SK-N-SH treated with all-trans-retinoic acid at 6 μM for 48 hours (cell line): Measurements from ENCODE around the gene ALS2CL.

Experiments
- ATAC-seq: fragments of 200-7000 bp; cut with Tn5 transposase; 3 replicates; pipeline ENCODE4 v1.9.1; 2020; ENCODE audit warnings: mild to moderate bottlenecking, moderate library complexity
- ARNTL ChIP-seq: fragments of 450-650 bp; formaldehyde crosslinking; IDR thresholded peaks from 2 replicates; pipeline ENCODE4 v1.5.0; 2020; ENCODE audit warnings: low read depth, mild to moderate bottlenecking, moderate library complexity, borderline replicate concordance
- BACH2 ChIP-seq: fragments of 250-450 bp; sonication (Bioruptor Pico); IDR thresholded peaks from 2 replicates; pipeline ENCODE4 v1.9.0; 2021; ENCODE audit warnings: mild to moderate bottlenecking, borderline replicate concordance
- CREB5 ChIP-seq: fragments of 250-450 bp; sonication (Bioruptor Pico); IDR thresholded peaks from 2 replicates; pipeline ENCODE4 v1.5.1; 2020; ENCODE audit warnings: low read depth, mild to moderate bottlenecking, moderate library complexity
- CSDC2 ChIP-seq: fragments of 250-450 bp; sonication (Bioruptor Pico); IDR thresholded peaks from 2 replicates; pipeline ENCODE4 v1.5.0; 2020; ENCODE audit warnings: mild to moderate bottlenecking, moderate library complexity
- ESRRG ChIP-seq: fragments of 250-450 bp; sonication (Bioruptor Pico); IDR thresholded peaks from 2 replicates; pipeline ENCODE4 v1.6.1; 2021; ENCODE audit warnings: mild to moderate bottlenecking
- GLIS3 ChIP-seq: fragments of 250-450 bp; sonication (Bioruptor Pico); IDR thresholded peaks from 2 replicates; pipeline ENCODE4 v1.5.0; 2020; ENCODE audit warnings: mild to moderate bottlenecking, moderate library complexity
- ISL1 ChIP-seq: fragments of 250-450 bp; sonication (Bioruptor Pico); IDR thresholded peaks from 2 replicates; pipeline ENCODE4 v2.1.2; 2022; ENCODE audit warnings: mild to moderate bottlenecking, moderate library complexity
- OSR1 ChIP-seq: fragments of 250-450 bp; sonication (Bioruptor Pico); IDR thresholded peaks from 2 replicates; pipeline ENCODE4 v1.8.0; 2022; ENCODE audit warnings: moderate library complexity, mild to moderate bottlenecking, inconsistent platforms
- PPARA ChIP-seq: fragments of 250-450 bp; sonication (Bioruptor Pico); IDR thresholded peaks from 2 replicates; pipeline ENCODE4 v1.5.0; 2020; ENCODE audit warnings: mild to moderate bottlenecking, borderline replicate concordance
- RARB ChIP-seq: fragments of 250-450 bp; sonication (Bioruptor Pico); IDR thresholded peaks from 2 replicates; pipeline ENCODE4 v1.8.0; 2021; ENCODE audit warnings: mild to moderate bottlenecking, moderate library complexity
- SNAI2 ChIP-seq: fragments of 250-450 bp; sonication (Bioruptor Pico); IDR thresholded peaks from 2 replicates; pipeline ENCODE4 v1.5.0; 2020; ENCODE audit warnings: mild to moderate bottlenecking, moderate library complexity
- TCF4 ChIP-seq: fragments of 250-450 bp; sonication (Bioruptor Pico); IDR thresholded peaks from 2 replicates; pipeline ENCODE4 v1.8.0; 2021; ENCODE audit warnings: mild to moderate bottlenecking, moderate library complexity, borderline replicate concordance
- TOX ChIP-seq: fragments of 250-450 bp; sonication (Bioruptor Pico); IDR thresholded peaks from 2 replicates; pipeline ENCODE4 v1.8.0; 2021; ENCODE audit warnings: mild to moderate bottlenecking, moderate library complexity, borderline replicate concordance
- TSHZ2 ChIP-seq: fragments of 250-450 bp; sonication (Bioruptor Pico); IDR thresholded peaks from 2 replicates; pipeline ENCODE4 v1.5.0; 2020; ENCODE audit warnings: mild to moderate bottlenecking, moderate library complexity
- ZC3H10 ChIP-seq: fragments of 250-450 bp; sonication (Bioruptor Pico); IDR thresholded peaks from 2 replicates; pipeline ENCODE4 v1.5.1; 2021; ENCODE audit warnings: mild to moderate bottlenecking, moderate library complexity
- ZFP3 ChIP-seq: fragments of 250-450 bp; sonication (Bioruptor Pico); IDR thresholded peaks from 2 replicates; pipeline ENCODE4 v1.5.0; 2020; ENCODE audit warnings: mild to moderate bottlenecking, moderate library complexity
- ZFP30 ChIP-seq: fragments of 450-650 bp; formaldehyde crosslinking; IDR thresholded peaks from 2 replicates; pipeline ENCODE4 v1.5.0; 2022; ENCODE audit warnings: mild to moderate bottlenecking, moderate library complexity
- ZNF565 ChIP-seq: fragments of 450-650 bp; formaldehyde crosslinking; conservative IDR thresholded peaks from 2 replicates; pipeline ENCODE4 v1.5.0; 2020; ENCODE audit warnings: low read depth, mild to moderate bottlenecking, moderate library complexity
- ZNF70 ChIP-seq: fragments of 450-650 bp; formaldehyde crosslinking; IDR thresholded peaks from 2 replicates; pipeline ENCODE4 v1.5.0; 2020; ENCODE audit warnings: mild to moderate bottlenecking, moderate library complexity
- ZNF8 ChIP-seq: fragments of 450-650 bp; formaldehyde crosslinking; IDR thresholded peaks from 2 replicates; pipeline ENCODE4 v1.5.0; 2020; ENCODE audit warnings: mild to moderate bottlenecking, moderate library complexity
- TF ChIP-seq, protein P1 (sequence below): fragments of 250-450 bp; sonication (Bioruptor Pico); IDR thresholded peaks from 2 replicates; pipeline ENCODE4 v1.5.1; 2021; ENCODE audit warnings: mild to moderate bottlenecking, moderate library complexity
- TF ChIP-seq, protein P2 (sequence below): fragments of 250-450 bp; sonication (Bioruptor Pico); IDR thresholded peaks from 2 replicates; pipeline ENCODE4 v1.8.0; 2020; ENCODE audit warnings: mild to moderate bottlenecking, moderate library complexity, borderline replicate concordance
- TF ChIP-seq, protein P3 (sequence below): fragments of 250-450 bp; sonication (Bioruptor Pico); IDR thresholded peaks from 2 replicates; pipeline ENCODE4 v1.8.0; 2021; ENCODE audit warnings: low read depth, mild to moderate bottlenecking, moderate library complexity, borderline replicate concordance

The ALS2CL gene

GRCh38 chr3:46707601-46708011, 14.1 kb upstream of the ALS2CL start:
- TF ChIP-seq CSDC2 (CRISPR knock-in tag) = no peak
- TF ChIP-seq, protein P1, sequence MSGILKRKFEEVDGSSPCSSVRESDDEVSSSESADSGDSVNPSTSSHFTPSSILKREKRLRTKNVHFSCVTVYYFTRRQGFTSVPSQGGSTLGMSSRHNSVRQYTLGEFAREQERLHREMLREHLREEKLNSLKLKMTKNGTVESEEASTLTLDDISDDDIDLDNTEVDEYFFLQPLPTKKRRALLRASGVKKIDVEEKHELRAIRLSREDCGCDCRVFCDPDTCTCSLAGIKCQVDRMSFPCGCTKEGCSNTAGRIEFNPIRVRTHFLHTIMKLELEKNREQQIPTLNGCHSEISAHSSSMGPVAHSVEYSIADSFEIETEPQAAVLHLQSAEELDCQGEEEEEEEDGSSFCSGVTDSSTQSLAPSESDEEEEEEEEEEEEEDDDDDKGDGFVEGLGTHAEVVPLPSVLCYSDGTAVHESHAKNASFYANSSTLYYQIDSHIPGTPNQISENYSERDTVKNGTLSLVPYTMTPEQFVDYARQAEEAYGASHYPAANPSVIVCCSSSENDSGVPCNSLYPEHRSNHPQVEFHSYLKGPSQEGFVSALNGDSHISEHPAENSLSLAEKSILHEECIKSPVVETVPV (CRISPR knock-in tag) = no peak
- TF ChIP-seq OSR1 = no peak
- TF ChIP-seq ZC3H10 = no peak
- no peak for TF ChIP-seq SNAI2 (CRISPR knock-in tag)
- TF ChIP-seq ISL1 (CRISPR knock-in tag) = no peak
- no peak for TF ChIP-seq TOX
- TF ChIP-seq, protein P2, sequence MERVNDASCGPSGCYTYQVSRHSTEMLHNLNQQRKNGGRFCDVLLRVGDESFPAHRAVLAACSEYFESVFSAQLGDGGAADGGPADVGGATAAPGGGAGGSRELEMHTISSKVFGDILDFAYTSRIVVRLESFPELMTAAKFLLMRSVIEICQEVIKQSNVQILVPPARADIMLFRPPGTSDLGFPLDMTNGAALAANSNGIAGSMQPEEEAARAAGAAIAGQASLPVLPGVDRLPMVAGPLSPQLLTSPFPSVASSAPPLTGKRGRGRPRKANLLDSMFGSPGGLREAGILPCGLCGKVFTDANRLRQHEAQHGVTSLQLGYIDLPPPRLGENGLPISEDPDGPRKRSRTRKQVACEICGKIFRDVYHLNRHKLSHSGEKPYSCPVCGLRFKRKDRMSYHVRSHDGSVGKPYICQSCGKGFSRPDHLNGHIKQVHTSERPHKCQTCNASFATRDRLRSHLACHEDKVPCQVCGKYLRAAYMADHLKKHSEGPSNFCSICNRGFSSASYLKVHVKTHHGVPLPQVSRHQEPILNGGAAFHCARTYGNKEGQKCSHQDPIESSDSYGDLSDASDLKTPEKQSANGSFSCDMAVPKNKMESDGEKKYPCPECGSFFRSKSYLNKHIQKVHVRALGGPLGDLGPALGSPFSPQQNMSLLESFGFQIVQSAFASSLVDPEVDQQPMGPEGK = no peak
- TF ChIP-seq TSHZ2 = no peak
- TF ChIP-seq ESRRG = no peak
- no peak for TF ChIP-seq ZNF8 (CRISPR knock-in tag)
- TF ChIP-seq RARB (CRISPR knock-in tag) = no peak
- TF ChIP-seq BACH2 (CRISPR knock-in tag) = no peak
- no peak for TF ChIP-seq TCF4 (CRISPR knock-in tag)
- TF ChIP-seq ZNF565 (CRISPR knock-in tag) = no peak
- TF ChIP-seq, all 23 proteins: peak for 0
- no peak for ATAC-seq

GRCh38 chr3:46706771-46707582, 13.5 kb upstream of the ALS2CL start:
- no peak for ATAC-seq

More at GRCh38 chr3:46706771-46707582, 13.5 kb upstream of the ALS2CL start:
- no peak for TF ChIP-seq ZNF70
- TF ChIP-seq PPARA (CRISPR knock-in tag) = no peak
- no peak for TF ChIP-seq ZNF8 (CRISPR knock-in tag)
- no peak for TF ChIP-seq CREB5
- no peak for TF ChIP-seq ZFP30 (CRISPR knock-in tag)
- no peak for TF ChIP-seq ESRRG
- TF ChIP-seq CSDC2 (CRISPR knock-in tag) = no peak
- TF ChIP-seq GLIS3 (CRISPR knock-in tag) = no peak
- no peak for TF ChIP-seq BACH2 (CRISPR knock-in tag)
- TF ChIP-seq ZNF565 (CRISPR knock-in tag) = no peak
- TF ChIP-seq SNAI2 (CRISPR knock-in tag) = no peak
- TF ChIP-seq ARNTL = no peak
- TF ChIP-seq TCF4 (CRISPR knock-in tag) = no peak
- TF ChIP-seq, protein P1 (CRISPR knock-in tag) = no peak
- TF ChIP-seq ZFP3 (CRISPR knock-in tag) = no peak
- no peak for TF ChIP-seq TOX
- no peak for TF ChIP-seq OSR1
- TF ChIP-seq, protein P3, sequence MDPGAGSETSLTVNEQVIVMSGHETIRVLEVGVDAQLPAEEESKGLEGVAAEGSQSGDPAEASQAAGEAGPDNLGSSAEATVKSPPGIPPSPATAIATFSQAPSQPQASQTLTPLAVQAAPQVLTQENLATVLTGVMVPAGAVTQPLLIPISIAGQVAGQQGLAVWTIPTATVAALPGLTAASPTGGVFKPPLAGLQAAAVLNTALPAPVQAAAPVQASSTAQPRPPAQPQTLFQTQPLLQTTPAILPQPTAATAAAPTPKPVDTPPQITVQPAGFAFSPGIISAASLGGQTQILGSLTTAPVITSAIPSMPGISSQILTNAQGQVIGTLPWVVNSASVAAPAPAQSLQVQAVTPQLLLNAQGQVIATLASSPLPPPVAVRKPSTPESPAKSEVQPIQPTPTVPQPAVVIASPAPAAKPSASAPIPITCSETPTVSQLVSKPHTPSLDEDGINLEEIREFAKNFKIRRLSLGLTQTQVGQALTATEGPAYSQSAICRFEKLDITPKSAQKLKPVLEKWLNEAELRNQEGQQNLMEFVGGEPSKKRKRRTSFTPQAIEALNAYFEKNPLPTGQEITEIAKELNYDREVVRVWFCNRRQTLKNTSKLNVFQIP (CRISPR knock-in tag) = no peak
- TF ChIP-seq RARB (CRISPR knock-in tag) = no peak
- no peak for TF ChIP-seq TSHZ2
